HepG2 (cell line): ENCODE data around the gene WDCP. TPM values are rescaled to one million over a fixed set of nuclear protein-coding genes. Genes with fewer than 3 reads are reported as not detected.
A peak's percentile ranks its signal among the peaks of the same experiment; 100 is the strongest.

Source experiments
- ARID2 ChIP-seq: sonication (generic); formaldehyde crosslinking; IDR thresholded peaks from 2 replicates; pipeline ENCODE4 v1.8.1; 2022; ENCODE audit warnings: mild to moderate bottlenecking, missing genetic modification reagents, borderline replicate concordance
- FOXC1 ChIP-seq: sonication (generic); formaldehyde crosslinking; IDR thresholded peaks from 2 replicates; pipeline ENCODE4 v1.8.0; 2022; ENCODE audit warnings: mild to moderate bottlenecking, missing genetic modification reagents, borderline replicate concordance
- MED13 ChIP-seq: sonication (generic); formaldehyde crosslinking; IDR thresholded peaks from 2 replicates; pipeline ENCODE4 v1.5.0; 2020; ENCODE audit warnings: missing genetic modification reagents
- NRL ChIP-seq: sonication (generic); formaldehyde crosslinking; IDR thresholded peaks from 2 replicates; pipeline ENCODE4 v1.5.0; 2020; ENCODE audit warnings: missing genetic modification reagents, mild to moderate bottlenecking, moderate library complexity, borderline replicate concordance
- RCOR2 ChIP-seq: IDR thresholded peaks from 2 replicates; pipeline ENCODE4 v1.6.1; 2016; ENCODE audit warnings: missing biosample characterization, missing genetic modification reagents
- SKI ChIP-seq: fragments of 450-650 bp; IDR thresholded peaks from one replicate; pipeline ENCODE4 v1.6.1; 2018; ENCODE audit warnings: mild to moderate bottlenecking; ENCODE audit not compliant: partially characterized antibody
- ZBTB42 ChIP-seq: sonication (generic); formaldehyde crosslinking; IDR thresholded peaks from 2 replicates; pipeline ENCODE4 v1.5.0; 2020; ENCODE audit warnings: mild to moderate bottlenecking, missing genetic modification reagents
- ZNF225 ChIP-seq: sonication (generic); formaldehyde crosslinking; IDR thresholded peaks from 2 replicates; pipeline ENCODE4 v1.4.0; 2020; ENCODE audit warnings: mild to moderate bottlenecking, missing genetic modification reagents
- ZNF503 ChIP-seq: sonication (generic); formaldehyde crosslinking; IDR thresholded peaks from 2 replicates; pipeline ENCODE4 v1.4.0; 2020; ENCODE audit warnings: missing genetic modification reagents
- ZNF563 ChIP-seq: sonication (generic); formaldehyde crosslinking; IDR thresholded peaks from 2 replicates; pipeline ENCODE4 v1.8.0; 2022; ENCODE audit warnings: mild to moderate bottlenecking, moderate library complexity, missing genetic modification reagents
- ZNF597 ChIP-seq: sonication (generic); formaldehyde crosslinking; IDR thresholded peaks from 2 replicates; pipeline ENCODE4 v1.5.0; 2020; ENCODE audit warnings: missing genetic modification reagents
- ZNF709 ChIP-seq: sonication (generic); formaldehyde crosslinking; IDR thresholded peaks from 2 replicates; pipeline ENCODE4 v1.5.0; 2020; ENCODE audit warnings: mild to moderate bottlenecking, missing genetic modification reagents
- ZSCAN12 ChIP-seq: sonication (generic); formaldehyde crosslinking; IDR thresholded peaks from 2 replicates; pipeline ENCODE4 v1.9.0; 2021; ENCODE audit warnings: mild to moderate bottlenecking, missing genetic modification reagents
- polyA plus RNA-seq, 8 experiments: library from polyadenylated mRNA; depleted of rRNA in 3 of 8; stranded (reverse) in 7 of 8; unstranded in 1 of 8; fragments of >200 nt; fragmentation: Illumina TruSeq in 4 of 8; extraction: Trizol in 4 of 8; gene quantifications; 2 replicates each; pipeline versions ENCODE4 v1.2.1 to v1.2.3, GENCODE V29; 2011 to 2016; ENCODE audit warnings: low read depth in 4 of 8, missing spikeins in 1 of 8, mixed read lengths in 1 of 8; ENCODE audit not compliant: insufficient read depth in 1 of 8
- total RNA-seq, 5 experiments: library from RNA; depleted of rRNA; stranded (reverse); fragments of >200 nt; fragmentation: Illumina TruSeq; extraction: Trizol; gene quantifications; 2 replicates each; pipeline ENCODE4 v1.2.3, GENCODE V29; 2016; ENCODE audit warnings: low read depth in 1 of 5
- TF ChIP-seq, protein P1 (sequence below): sonication (generic); formaldehyde crosslinking; IDR thresholded peaks from 2 replicates; pipeline ENCODE4 v1.4.0; 2020; ENCODE audit warnings: low read depth, missing genetic modification reagents
- TF ChIP-seq, protein P2 (sequence below): sonication (generic); formaldehyde crosslinking; IDR thresholded peaks from 2 replicates; pipeline ENCODE4 v1.5.0; 2020; ENCODE audit warnings: mild to moderate bottlenecking, missing genetic modification reagents, borderline replicate concordance

WDCP gene
- total and polyA plus RNA-seq, 2 of the 13 experiments (the other 11 are each of a cell fraction or from before 2014, with no cell fraction given), result 17.4 to 22.6 TPM

- TF ChIP-seq ZNF709 (CRISPR knock-in tag), result no peak
- TF ChIP-seq ZSCAN12, result no peak
- 0 out of 2 replicates have a peak, but pooled peaks have one; percentile 49 for TF ChIP-seq ZNF503 (CRISPR knock-in tag)
- no peak for TF ChIP-seq ZNF597 (CRISPR knock-in tag)
- TF ChIP-seq SKI, result peak; percentile 99
- peak; percentile 71; the same call in 1 of the 2 replicates for TF ChIP-seq RCOR2
- no peak for TF ChIP-seq ARID2 (CRISPR knock-in tag)
- no peak for TF ChIP-seq ZNF225
- TF ChIP-seq, protein P1, sequence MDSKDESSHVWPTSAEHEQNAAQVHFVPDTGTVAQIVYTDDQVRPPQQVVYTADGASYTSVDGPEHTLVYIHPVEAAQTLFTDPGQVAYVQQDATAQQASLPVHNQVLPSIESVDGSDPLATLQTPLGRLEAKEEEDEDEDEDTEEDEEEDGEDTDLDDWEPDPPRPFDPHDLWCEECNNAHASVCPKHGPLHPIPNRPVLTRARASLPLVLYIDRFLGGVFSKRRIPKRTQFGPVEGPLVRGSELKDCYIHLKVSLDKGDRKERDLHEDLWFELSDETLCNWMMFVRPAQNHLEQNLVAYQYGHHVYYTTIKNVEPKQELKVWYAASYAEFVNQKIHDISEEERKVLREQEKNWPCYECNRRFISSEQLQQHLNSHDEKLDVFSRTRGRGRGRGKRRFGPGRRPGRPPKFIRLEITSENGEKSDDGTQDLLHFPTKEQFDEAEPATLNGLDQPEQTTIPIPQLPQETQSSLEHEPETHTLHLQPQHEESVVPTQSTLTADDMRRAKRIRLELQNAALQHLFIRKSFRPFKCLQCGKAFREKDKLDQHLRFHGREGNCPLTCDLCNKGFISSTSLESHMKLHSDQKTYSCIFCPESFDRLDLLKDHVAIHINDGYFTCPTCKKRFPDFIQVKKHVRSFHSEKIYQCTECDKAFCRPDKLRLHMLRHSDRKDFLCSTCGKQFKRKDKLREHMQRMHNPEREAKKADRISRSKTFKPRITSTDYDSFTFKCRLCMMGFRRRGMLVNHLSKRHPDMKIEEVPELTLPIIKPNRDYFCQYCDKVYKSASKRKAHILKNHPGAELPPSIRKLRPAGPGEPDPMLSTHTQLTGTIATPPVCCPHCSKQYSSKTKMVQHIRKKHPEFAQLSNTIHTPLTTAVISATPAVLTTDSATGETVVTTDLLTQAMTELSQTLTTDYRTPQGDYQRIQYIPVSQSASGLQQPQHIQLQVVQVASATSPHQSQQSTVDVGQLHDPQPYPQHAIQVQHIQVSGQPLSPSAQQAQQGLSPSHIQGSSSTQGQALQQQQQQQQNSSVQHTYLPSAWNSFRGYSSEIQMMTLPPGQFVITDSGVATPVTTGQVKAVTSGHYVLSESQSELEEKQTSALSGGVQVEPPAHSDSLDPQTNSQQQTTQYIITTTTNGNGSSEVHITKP (CRISPR knock-in tag), result no peak
- TF ChIP-seq ZBTB42 (CRISPR knock-in tag), result no peak
- no peak; the same call in 1 of the 2 replicates for TF ChIP-seq NRL
- 0 out of 2 replicates have a peak, but pooled peaks have one; percentile 72 for TF ChIP-seq FOXC1 (CRISPR knock-in tag)
- TF ChIP-seq MED13, result no peak
- TF ChIP-seq, protein P2, sequence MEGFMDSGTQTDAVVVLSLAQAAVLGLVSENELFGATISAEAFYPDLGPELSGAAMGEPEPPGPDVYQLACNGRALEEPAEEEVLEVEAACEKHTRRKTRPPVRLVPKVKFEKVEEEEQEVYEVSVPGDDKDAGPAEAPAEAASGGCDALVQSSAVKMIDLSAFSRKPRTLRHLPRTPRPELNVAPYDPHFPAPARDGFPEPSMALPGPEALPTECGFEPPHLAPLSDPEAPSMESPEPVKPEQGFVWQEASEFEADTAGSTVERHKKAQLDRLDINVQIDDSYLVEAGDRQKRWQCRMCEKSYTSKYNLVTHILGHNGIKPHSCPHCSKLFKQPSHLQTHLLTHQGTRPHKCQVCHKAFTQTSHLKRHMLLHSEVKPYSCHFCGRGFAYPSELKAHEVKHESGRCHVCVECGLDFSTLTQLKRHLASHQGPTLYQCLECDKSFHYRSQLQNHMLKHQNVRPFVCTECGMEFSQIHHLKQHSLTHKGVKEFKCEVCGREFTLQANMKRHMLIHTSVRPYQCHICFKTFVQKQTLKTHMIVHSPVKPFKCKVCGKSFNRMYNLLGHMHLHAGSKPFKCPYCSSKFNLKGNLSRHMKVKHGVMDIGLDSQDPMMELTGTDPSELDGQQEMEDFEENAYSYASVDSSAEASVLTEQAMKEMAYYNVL (CRISPR knock-in tag), result peak; percentile 59; the same call in 1 of the 2 replicates
- no peak for TF ChIP-seq ZNF563 (CRISPR knock-in tag)
Measured at GRCh38 chr2:24022324-24022974, 24.7 kb downstream of the WDCP start (continued).
